ENCODE data around the gene SNX1.
"Not testable (repeated sequence)": the region's sequence is repeated elsewhere in the genome, so short reads cannot be mapped to it uniquely, and the experiment has no call there.

SNX1 gene

GRCh38 chr15:64112904-64113303 lies 17.1 kb downstream of the SNX1 start:
- no peak for DNase-seq (ENCODE audit: low spot score)

DNA sequence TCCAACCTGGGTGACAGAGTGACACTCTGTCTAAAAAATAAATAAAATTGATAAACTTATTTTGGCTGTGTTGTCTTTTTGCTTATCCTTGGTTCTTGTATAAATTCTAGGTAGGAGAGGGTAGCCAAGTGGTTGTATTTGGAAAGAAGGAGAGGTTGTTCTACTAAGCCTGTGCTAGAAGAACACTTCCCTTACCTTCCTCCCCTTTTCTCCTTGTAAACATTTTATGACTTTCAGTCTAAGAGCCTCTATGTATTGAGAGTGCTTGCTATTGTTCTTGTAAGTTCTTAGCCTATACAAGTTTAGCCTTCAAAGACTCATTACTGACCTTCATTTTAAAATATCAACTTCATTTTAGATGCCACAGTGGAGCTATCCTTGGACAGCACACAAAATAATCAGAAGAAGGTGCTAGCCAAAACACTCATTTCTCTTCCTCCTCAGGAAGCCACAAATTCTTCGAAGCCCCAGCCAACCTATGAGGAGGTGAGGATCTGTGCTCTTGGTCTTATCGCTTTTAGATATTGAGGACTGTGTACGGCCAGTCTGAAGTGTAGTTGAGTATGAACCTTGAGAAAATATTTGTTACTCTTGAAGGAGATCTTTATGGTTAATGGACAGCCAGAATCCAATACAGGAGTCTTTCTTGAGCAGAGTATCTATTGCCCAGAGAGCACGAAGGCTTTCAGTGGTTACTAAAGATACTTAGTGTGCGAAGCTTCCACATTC lies 22.1 kb downstream of the SNX1 start:
- no peak for DNase-seq (ENCODE audit: low spot score)

- DNase-seq (ENCODE audit: low spot score): not testable (repeated sequence)
Measured at GRCh38 chr15:64120322-64120721, 24.5 kb downstream of the SNX1 start.

- no peak for DNase-seq (ENCODE audit: low spot score)
Measured at GRCh38 chr15:64121614-64122013, 25.8 kb downstream of the SNX1 start.

GRCh38 chr15:64122444-64122843 lies 26.7 kb downstream of the SNX1 start:
- DNase-seq (ENCODE audit: low spot score): no peak

GRCh38 chr15:64122936-64123351 lies 27.2 kb downstream of the SNX1 start:
- DNase-seq (ENCODE audit: low spot score): no peak

- DNase-seq (ENCODE audit: low spot score): no peak
Measured at GRCh38 chr15:64125978-64126377, 30.2 kb downstream of the SNX1 start.

DNA sequence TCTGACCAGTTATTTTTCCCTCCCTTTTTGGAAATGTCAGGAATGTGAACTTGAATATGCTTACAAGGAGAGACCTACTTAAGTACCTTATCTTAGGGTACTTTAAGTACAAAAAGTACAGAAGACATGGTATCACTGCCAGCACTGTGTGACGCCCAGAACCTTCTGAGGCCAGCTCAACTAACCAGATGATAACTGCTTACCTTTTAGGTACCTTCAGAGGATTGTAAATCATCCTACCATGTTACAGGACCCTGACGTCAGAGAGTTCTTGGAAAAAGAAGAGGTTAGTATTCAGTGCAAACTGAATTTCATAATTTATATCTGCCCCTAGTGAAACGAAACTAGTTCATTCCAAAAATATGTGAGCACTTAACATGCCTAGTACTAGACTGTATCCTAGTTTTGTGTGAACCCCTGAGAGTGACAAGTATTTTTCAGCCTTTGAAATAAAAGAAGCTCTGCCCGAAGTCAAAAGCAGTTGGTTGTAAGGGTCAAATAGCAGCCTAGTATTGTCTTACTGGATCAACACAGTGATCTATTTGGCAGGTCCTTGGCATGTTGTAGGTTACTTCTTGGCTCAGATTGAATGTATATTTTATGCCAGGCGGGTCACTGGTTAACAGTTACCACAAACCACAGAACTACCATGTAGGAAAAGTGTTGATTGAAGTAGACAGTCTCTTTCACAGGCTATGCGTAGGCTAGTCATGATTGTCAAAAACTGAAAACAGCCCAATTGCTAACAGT lies 31.9 kb downstream of the SNX1 start:
- no peak for DNase-seq (ENCODE audit: low spot score)

DNA sequence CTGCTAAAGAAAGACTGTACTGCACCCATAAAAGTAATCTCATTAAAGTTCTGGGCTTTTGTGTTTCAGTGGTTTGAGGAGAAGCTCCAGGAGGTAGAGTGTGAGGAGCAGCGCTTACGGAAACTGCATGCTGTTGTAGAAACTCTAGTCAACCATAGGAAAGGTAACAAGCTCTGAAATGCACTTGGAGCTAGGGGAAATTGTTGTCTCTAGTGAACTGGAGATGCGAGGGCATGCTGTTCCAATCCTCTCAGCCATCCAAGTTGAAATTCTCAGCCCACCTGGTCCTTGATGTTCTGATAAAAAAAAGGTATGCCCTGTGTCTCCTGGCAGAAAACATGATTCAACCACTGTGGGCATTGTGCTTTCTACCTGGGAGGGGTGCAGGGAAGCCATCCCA lies 34.4 kb downstream of the SNX1 start:
- no peak for DNase-seq (ENCODE audit: low spot score)

GRCh38 chr15:64131547-64131946 lies 35.8 kb downstream of the SNX1 start:
- no peak for DNase-seq (ENCODE audit: low spot score)

GRCh38 chr15:64132217-64132616 lies 36.4 kb downstream of the SNX1 start:
- DNase-seq (ENCODE audit: low spot score): no peak

GRCh38 chr15:64133623-64134344 lies 38.0 kb downstream of the SNX1 start:
- DNase-seq (ENCODE audit: low spot score): no peak

DNA sequence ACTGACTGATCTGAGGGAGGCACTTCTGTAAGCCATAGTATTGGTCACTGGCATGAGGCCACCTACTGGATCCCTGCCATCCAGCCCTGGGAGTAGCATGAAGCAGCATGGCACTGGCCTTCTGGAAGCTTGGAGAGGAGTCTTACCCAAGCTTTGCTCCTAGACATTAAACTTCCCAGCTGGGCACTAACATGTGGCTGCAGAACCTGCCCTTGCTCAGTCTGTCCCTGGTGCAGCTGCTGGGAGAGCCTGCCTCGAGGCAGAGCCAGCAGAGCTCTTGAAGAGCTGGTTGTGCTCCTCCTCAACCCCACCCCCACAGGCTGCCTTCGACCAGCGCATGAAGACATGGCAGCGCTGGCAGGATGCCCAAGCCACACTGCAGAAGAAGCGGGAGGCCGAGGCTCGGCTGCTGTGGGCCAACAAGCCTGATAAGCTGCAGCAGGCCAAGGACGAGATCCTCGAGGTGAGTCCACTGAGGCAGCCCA lies 38.6 kb downstream of the SNX1 start:
- no peak for DNase-seq (ENCODE audit: low spot score)

- no peak for DNase-seq (ENCODE audit: low spot score)
Measured at GRCh38 chr15:64136347-64136746, 40.6 kb downstream of the SNX1 start.

GRCh38 chr15:64137226-64137833 lies 41.5 kb downstream of the SNX1 start:
- no peak for DNase-seq (ENCODE audit: low spot score)

DNA sequence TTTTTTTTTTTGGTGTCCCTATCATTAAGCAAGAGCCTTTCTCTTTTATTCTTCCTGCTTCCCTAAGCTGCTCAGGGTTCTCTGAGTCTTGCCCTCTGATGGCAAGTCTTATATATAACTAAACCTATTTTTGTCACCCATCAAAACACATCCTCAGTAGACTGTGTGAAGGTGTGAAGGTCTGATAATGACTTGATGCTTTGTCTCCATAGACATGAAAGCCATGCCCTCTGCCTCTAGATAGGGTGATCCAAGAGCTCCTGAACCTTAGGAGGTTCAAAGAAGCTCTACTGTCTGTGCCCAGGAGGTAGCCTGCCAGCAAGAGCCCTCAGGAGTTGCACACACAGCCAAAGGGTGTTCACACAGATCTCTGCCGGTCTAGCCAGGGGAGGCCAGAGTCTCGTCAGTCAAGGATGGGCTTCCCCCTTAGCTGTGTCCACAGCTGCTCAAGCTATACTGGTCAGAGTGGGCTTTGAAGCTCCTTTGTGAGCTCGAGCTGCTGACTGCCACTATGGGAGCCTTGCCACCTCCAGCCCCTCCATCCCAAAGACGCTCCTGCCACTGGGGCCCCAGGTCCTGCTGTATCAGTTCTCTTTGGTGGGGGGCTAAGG lies 42.7 kb downstream of the SNX1 start:
- no peak for DNase-seq (ENCODE audit: low spot score)

DNA sequence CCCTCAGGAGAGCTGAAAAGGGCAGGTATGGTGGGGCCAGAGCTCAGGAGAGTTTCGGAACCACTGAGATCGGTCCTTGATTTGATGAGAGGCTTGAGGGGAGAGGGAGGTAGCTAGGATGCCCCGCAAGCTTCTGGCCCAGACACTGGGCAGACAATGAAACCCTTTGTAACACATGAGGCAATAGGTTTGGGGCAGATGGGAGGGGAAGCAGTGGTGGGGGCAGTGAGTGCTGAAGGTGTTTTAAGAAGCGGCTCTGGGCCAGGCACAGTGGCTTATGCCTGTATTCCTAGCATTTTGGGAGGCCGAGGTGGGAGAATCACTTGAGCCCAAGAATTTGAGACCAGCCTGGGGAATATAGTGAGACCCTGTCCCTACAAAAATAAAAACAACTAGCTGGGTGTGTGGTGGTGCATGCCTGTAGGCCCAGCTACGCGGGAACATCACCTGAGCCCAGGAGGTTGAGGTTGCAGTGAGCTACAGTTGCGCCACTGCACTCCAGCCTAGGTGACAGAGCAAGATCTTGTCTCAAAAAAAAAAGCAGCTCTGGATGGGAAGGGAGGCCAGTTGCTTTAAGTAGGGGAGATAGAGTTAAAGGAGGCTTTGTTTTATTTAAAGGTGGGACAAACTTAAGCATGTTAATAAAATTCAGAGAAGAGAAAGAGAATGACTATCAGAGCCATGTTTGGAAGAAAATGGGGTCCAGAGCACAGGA lies 46.2 kb downstream of the SNX1 start:
- DNase-seq (ENCODE audit: low spot score): no peak

GRCh38 chr15:64143276-64143675 lies 47.5 kb downstream of the SNX1 start:
- DNase-seq (ENCODE audit: low spot score): no peak

GRCh38 chr15:64144192-64144564 lies 48.4 kb downstream of the SNX1 start:
- DNase-seq (ENCODE audit: low spot score): no peak

GRCh38 chr15:64144565-64145281 lies 48.9 kb downstream of the SNX1 start:
- no peak for DNase-seq (ENCODE audit: low spot score)

- no peak for DNase-seq (ENCODE audit: low spot score)
Measured at GRCh38 chr15:64146041-64146440, 50.3 kb downstream of the SNX1 start.
